Central memory CD8-positive, alpha-beta T cell (primary cell): ENCODE data around the gene PNMA8C.
"Not testable (repeated sequence)": the region's sequence is repeated elsewhere in the genome, so short reads cannot be mapped to it uniquely, and the experiment has no call there.

Source experiments
- ATAC-seq: fragments of 150-1000 bp; cut with Tn5 transposase; replicated peaks from 2 replicates; pipeline ENCODE4 v1.10.0; 2022; ENCODE audit warnings: mild to moderate bottlenecking, moderate FRiP score, moderate number of reproducible peaks; ENCODE audit not compliant: poor library complexity, severe bottlenecking; ENCODE audit errors: extremely low read depth
- DNase-seq, 2 donors: peaks; one replicate each; pipeline ENCODE4 v3.0.0; 2021; ENCODE audit warnings: low spot score in 2 of 2
- H3K27ac Mint-ChIP-seq: one replicate; pipeline ENCODE4 v1.8.0; 2022; ENCODE audit warnings: low read depth, mild to moderate bottlenecking, moderate library complexity, mixed read lengths
- H3K27me3 Mint-ChIP-seq: one replicate; pipeline ENCODE4 v1.8.0; 2022; ENCODE audit warnings: mixed read lengths
- H3K36me3 Mint-ChIP-seq: one replicate; pipeline ENCODE4 v1.8.0; 2022; ENCODE audit warnings: mild to moderate bottlenecking, moderate library complexity, mixed read lengths; ENCODE audit not compliant: insufficient read depth
- H3K4me1 Mint-ChIP-seq: one replicate; pipeline ENCODE4 v1.8.0; 2022; ENCODE audit warnings: mixed read lengths
- H3K4me3 Mint-ChIP-seq: one replicate; pipeline ENCODE4 v1.8.0; 2022; ENCODE audit warnings: mild to moderate bottlenecking, moderate library complexity, mixed read lengths
- H3K9me3 Mint-ChIP-seq: one replicate; pipeline ENCODE4 v1.8.0; 2022; ENCODE audit warnings: mixed read lengths

Gene PNMA8C

DNA sequence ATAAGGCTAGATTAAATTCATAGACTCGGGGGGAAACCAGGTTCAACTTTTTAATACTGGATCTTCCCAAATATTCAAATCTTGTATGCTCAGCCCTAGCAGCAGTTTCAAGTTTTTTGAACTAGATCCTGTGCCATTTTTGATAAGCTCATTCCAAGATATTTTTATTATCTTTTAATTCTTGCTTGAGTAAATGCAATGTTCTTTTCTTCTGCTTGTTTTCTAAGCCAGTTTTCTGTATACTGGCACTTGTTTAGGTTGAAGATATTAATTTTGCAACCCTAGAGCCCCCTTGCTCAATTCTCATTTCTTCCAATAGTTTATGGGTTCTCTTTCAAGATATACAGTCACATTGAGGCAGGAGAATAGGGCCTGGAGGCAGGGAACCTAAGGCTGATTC, 13.1 kb upstream of the PNMA8C start:
- peaks cover 6% of the 10 kb centered on the region for H3K4me1 Mint-ChIP-seq
- no peak overlapping the region for H3K4me3 Mint-ChIP-seq
- no peak overlapping the region for H3K27ac Mint-ChIP-seq
- ATAC-seq, result no peak
- DNase-seq, result no peak
- H3K27me3 Mint-ChIP-seq, result peaks cover 12% of the 10 kb centered on the region
- H3K9me3 Mint-ChIP-seq, result no peaks in the 10 kb centered on the region
- H3K36me3 Mint-ChIP-seq, result peaks cover 2% of the 10 kb centered on the region

DNA sequence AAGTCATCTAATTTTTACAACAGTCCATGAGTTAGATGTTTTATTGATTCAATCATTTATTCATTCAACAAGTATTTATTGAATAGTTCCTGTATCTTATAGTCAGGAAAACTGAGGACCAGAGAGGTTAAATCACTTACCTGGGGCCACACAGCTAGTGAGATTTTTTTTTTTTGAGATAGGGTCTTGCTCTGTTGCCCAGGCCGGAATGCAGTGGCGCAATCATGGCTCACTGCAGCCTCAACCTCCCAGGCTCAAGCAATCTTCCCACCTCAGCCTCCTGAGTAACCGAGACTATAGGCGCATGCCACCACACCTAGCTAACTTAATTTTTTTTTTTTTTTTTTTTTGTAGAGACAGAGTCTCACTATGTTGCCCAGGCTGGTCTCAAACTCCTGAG, 7.0 kb upstream of the PNMA8C start:
- H3K9me3 Mint-ChIP-seq, DNase-seq, ATAC-seq, H3K36me3 Mint-ChIP-seq, H3K27ac Mint-ChIP-seq, H3K4me3 Mint-ChIP-seq, H3K4me1 Mint-ChIP-seq: not testable (repeated sequence)
- peaks cover 40% of the 10 kb centered on the region for H3K27me3 Mint-ChIP-seq

DNA sequence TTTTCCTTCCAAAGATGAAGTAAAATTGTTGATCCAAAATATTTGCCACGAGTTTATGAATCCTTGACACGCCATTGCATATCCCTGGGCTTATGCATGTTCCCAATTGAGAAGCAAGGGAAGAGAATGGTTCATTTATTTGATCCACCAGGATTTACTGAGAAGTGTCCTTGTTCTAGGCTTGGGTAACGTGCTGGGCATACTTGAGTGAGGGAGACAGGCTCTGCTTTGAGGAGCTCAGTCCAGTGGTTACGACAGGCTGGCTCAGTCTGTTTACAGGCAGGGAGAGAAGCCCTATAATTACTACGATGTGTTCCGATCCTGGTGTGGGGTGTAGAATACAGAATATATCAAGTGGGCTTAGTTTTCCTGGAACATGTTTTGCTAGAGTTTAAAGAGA, 6.3 kb upstream of the PNMA8C start:
- peaks cover 47% of the 10 kb centered on the region for H3K27me3 Mint-ChIP-seq
- H3K27ac Mint-ChIP-seq, result no peak overlapping the region
- H3K4me1 Mint-ChIP-seq, result no peaks in the 10 kb centered on the region
- ATAC-seq (no peak), DNase-seq (no peak)
- no peaks in the 10 kb centered on the region for H3K9me3 Mint-ChIP-seq
- no peaks in the 10 kb centered on the region for H3K36me3 Mint-ChIP-seq
- no peak overlapping the region for H3K4me3 Mint-ChIP-seq

DNA sequence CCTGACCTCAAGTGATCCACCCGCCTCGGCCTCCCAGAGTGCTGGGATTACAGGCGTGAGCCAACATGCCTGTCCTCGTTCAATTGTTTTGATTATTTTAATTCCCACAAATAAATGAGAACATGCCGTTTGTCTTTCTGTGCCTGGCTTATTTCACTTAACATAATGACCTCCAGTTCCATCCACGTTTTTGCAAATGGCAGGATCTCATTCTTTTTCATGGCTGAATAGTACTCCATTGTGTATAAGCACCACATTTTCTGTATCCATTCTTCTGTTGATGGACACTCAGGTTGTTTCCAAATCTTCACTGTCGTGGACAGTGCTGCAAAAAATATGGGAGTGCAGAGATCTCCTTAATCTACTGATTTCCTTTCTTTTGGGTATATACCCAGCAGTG, 4.7 kb upstream of the PNMA8C start:
- not testable (repeated sequence) for H3K9me3 Mint-ChIP-seq, DNase-seq, H3K4me1 Mint-ChIP-seq

DNA sequence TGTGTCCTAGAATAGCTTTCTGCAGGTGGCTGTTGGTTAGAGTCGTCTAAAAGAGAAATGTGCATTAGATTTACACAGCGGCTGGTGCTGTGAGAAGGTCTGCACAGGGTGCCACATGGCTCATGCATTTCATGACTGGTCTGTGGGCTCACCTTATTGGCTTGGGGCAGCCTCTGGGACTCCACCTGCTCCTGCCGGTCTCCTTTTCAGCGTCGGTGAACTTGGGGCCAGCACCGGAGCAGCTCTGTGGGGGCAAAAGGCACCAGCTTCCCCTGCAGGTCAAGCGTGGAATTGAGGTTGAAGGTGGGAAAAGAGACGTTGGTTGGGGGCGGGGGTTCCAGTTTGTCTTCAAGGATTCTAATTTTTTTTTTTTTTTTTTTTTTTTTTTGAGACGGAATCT, 3.1 kb upstream of the PNMA8C start:
- H3K9me3 Mint-ChIP-seq, result no peaks in the 10 kb centered on the region
- peaks cover 79% of the 10 kb centered on the region for H3K27me3 Mint-ChIP-seq
- peaks cover 3% of the 10 kb centered on the region for H3K36me3 Mint-ChIP-seq
- no peak overlapping the region for H3K4me3 Mint-ChIP-seq
- ATAC-seq (no peak), DNase-seq (no peak)
- no peak overlapping the region for H3K27ac Mint-ChIP-seq
- H3K4me1 Mint-ChIP-seq, result peaks cover 25% of the 10 kb centered on the region

More for the DNA sequence above, 4.7 kb upstream of the PNMA8C start:
- not testable (repeated sequence) for ATAC-seq, H3K4me3 Mint-ChIP-seq, H3K27ac Mint-ChIP-seq, H3K36me3 Mint-ChIP-seq
- peaks cover 62% of the 10 kb centered on the region for H3K27me3 Mint-ChIP-seq

DNA sequence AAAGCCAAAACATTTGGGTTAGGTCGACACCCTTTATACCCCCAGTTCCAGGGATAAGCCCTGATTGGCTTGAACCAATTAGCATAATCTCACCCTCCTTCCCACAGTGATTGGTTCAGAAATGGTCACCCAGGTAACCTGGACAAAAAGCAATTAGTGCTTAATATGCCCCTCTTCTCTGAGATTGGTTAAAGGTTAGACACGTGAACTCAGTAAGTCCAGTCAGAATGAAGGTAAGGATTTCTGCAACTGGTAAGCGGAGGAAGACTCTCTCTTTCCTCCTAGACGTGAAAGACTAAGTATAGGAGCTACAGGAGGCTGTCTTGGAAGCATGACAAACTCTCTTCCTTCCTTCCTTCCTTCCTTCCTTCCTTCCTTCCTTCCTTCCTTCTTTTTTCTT, 1.3 kb upstream of the PNMA8C start:
- ATAC-seq, result no peak
- Mint-ChIP-seq H3K9me3 (no peaks in the 10 kb centered on the region), H3K27ac (no peak overlapping the region), H3K36me3 (peaks cover 5% of the 10 kb centered on the region), H3K4me1 (peaks cover 33% of the 10 kb centered on the region), H3K4me3 (no peak overlapping the region), H3K27me3 (peaks cover 91% of the 10 kb centered on the region)
- no peak for DNase-seq

DNA sequence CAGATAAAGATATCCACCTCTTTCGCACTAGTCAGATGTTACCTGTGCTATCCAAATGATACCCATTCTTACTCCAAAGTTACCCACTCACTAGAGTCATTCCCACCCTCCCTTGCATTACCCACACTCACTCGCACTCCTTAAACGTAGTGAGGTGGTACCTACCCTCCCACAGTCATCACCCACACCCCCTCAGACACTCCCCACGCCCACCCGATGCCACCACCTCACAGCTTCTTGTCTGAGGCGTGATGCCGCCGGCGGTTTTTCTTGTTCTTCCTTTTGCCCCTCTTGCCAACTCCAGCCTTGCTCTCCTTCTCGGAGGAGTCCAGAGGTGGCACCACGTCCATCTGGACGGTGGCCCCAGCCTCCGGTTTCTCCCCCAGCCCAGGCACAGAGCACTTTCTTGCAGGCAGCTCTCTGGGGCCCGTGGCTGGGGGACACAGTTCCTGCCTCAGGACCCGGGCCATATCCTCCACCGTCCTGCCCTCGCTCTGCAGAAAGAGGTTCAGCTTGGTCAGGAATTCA, 1.2 kb downstream of the PNMA8C start:
- peaks cover 5% of the 10 kb centered on the region for H3K36me3 Mint-ChIP-seq

DNA sequence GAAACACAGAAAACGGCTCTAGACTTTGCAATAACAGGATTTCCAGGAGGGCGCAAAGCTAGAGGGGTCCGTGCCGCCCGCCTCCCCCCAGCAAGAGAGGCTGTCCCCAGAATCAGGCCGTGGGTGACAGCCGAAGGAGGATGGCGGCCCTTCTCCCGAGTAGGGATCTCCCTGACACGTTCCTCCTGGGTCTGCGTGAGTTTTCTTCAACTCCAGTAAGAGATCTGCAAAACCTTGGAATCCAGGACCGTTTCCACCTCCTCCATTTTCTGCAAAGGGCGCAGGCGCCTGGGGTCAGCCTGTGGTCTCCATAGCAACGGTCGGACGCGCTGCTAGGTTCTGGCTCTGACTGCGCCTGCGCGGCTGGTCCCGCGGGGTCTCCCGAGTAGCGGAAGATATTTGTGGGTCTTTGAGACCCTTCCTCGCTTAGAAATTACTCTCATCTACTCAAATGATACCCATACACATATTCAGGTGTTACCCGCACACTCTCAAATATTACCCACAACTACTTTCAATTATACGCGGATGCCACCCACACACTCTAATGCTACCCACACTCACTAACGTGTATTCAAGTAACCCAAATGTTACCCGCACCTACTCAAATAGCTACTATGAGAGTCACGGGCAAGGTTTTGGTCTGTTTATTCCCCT, 2.1 kb downstream of the PNMA8C start:
- ATAC-seq (no peak), DNase-seq (no peak)

More for the DNA sequence above, 1.2 kb downstream of the PNMA8C start:
- peaks cover 84% of the 10 kb centered on the region for H3K27me3 Mint-ChIP-seq
- H3K4me3 Mint-ChIP-seq, result peak overlapping the region; percentile 76
- no peak for DNase-seq
- no peak for ATAC-seq
- H3K4me1 Mint-ChIP-seq, result peaks cover 33% of the 10 kb centered on the region
- H3K27ac Mint-ChIP-seq, result peak overlapping the region; percentile 56
- no peaks in the 10 kb centered on the region for H3K9me3 Mint-ChIP-seq

DNA sequence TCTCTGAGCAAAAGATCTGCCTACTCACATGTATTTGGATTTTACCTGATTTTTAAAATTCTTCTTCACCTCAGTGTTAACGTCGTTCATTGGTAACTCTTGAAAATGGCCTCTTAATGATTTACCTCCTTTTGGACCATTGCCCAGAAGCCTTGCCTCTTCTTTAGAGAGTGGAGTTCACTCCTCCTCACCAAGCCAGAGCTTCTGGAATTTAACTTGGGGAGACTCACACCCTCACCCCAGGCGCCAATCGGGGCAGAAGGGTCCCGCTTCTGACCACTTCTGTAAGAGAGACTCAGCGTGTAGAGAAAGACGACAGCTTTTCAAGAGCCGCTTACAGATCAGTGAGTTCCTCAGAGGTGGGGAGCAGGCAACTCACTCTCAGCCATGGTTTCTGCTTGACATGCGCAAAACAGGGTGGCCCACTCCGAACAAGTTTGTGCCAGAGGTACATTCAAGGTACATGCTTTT, 2.7 kb downstream of the PNMA8C start:
- Mint-ChIP-seq H3K4me1 (peaks cover 33% of the 10 kb centered on the region), H3K27ac (no peak overlapping the region), H3K27me3 (peaks cover 77% of the 10 kb centered on the region), H3K36me3 (peaks cover 5% of the 10 kb centered on the region), H3K9me3 (no peaks in the 10 kb centered on the region), H3K4me3 (peak overlapping the region; percentile 76)
- DNase-seq (no peak), ATAC-seq (no peak)

More for the DNA sequence above, 2.1 kb downstream of the PNMA8C start:
- Mint-ChIP-seq H3K9me3 (no peaks in the 10 kb centered on the region), H3K27me3 (peaks cover 81% of the 10 kb centered on the region), H3K4me1 (peaks cover 33% of the 10 kb centered on the region), H3K36me3 (peaks cover 5% of the 10 kb centered on the region), H3K4me3 (peak overlapping the region; percentile 76), H3K27ac (no peak overlapping the region)

DNA sequence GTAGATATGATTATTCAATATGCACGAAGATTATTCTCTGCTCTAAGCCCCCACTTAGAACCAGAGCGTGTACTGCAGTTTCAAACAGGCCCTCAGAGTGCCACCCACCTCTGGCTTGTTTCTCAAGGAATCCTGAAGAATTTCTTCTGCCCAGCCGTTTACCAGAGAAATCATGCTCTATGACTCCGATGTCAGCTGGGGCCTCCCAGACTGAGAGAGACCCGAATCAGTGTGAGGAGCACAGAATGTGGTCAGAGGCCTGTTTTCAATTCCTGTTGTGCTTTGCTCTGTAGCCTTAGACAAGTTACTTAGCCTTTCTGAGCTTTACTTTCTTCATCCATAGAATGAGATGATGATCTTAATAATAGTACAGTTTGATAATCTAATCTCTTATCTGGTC, 5.5 kb downstream of the PNMA8C start:
- ATAC-seq (no peak), DNase-seq (no peak)
- H3K4me3 Mint-ChIP-seq, result no peak overlapping the region
- no peak overlapping the region for H3K27ac Mint-ChIP-seq
- no peaks in the 10 kb centered on the region for H3K9me3 Mint-ChIP-seq
- H3K27me3 Mint-ChIP-seq, result peaks cover 74% of the 10 kb centered on the region
- peaks cover 21% of the 10 kb centered on the region for H3K4me1 Mint-ChIP-seq
- H3K36me3 Mint-ChIP-seq, result peaks cover 2% of the 10 kb centered on the region

DNA sequence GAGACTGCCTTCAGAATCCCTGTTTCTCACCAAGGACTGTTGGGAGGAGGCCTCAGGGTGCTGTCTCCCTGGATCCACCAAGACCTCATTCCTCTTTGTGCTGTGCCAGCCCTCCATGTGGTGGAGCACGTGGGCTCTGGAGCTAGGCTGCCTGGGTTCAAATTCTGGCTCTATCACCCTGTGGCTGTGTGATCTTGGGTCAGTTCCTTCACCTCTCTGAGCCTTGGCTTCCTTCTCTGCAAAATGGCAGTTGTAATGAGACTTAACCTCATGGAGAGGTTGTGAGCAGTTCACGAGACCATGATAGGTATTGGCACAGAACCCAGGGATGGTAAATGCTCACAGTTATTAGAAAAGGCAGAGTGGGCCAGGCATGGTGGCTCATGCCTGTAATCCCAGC, 6.4 kb downstream of the PNMA8C start:
- no peak for DNase-seq
- ATAC-seq, result no peak
- Mint-ChIP-seq H3K4me1 (peaks cover 13% of the 10 kb centered on the region), H3K27me3 (peaks cover 66% of the 10 kb centered on the region), H3K27ac (no peak overlapping the region), H3K4me3 (no peak overlapping the region), H3K9me3 (no peaks in the 10 kb centered on the region), H3K36me3 (peaks cover 2% of the 10 kb centered on the region)

DNA sequence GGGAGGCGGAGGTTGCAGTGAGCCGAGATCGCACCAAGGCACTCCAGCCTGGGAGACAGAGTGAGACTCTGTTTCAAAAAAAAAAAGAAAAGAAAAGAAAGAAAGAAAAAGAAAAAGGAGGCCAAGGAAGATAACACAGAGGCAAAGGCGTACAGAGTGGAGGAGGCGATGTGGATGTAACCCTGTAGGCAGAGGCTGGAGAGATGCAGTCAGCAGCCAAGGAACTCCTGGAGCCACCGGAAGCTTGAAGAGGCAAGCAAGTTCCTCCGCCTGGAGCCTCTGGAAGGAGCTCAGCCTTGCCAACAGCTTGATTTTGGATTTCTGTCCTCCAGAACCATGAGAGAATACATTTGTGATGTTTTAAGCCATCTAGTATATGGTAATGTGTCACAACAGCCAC, 8.7 kb downstream of the PNMA8C start:
- no peak overlapping the region for H3K4me3 Mint-ChIP-seq
- no peaks in the 10 kb centered on the region for H3K36me3 Mint-ChIP-seq
- peaks cover 67% of the 10 kb centered on the region for H3K27me3 Mint-ChIP-seq
- H3K9me3 Mint-ChIP-seq, result no peaks in the 10 kb centered on the region
- ATAC-seq, result no peak
- no peaks in the 10 kb centered on the region for H3K4me1 Mint-ChIP-seq
- H3K27ac Mint-ChIP-seq, result no peak overlapping the region
- DNase-seq, result no peak
